ENCODE measurements around the gene ADAM12. TPM values are rescaled to one million over a fixed set of nuclear protein-coding genes. Genes with fewer than 3 reads are reported as not detected.

The ADAM12 gene
- total RNA-seq, 3 donors from 2014 or later (not counting 1 experiment from before 2014, with no cell fraction given): 1.6 to 1.9 (median 1.8) TPM

DNA sequence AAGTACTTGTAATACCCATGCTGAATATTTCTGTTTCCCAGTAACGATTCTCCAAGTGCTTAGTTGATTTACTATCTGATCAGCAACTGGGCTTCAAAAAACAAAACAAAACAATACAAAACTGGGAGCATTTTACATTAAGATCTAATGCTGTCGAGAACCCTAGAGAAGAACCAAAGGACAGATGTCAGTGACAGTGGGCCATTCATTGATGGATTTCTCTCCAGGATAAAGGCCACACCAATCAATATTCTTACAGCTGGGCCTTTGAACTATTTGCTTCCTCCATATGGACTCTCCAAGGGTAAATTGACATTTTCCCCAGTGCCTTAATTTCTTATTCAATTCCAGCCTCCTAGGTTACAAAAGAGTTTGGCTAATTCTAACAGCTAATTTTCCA lies 217.5 kb downstream of the ADAM12 start:
- WGBS (ENCODE audit: insufficient coverage): 83% methylated on average over 2 of the region's 2 CpGs
- intact Hi-C loops (cut with micrococcal nuclease): no loop called here
- ATAC-seq: no peak
- Histone ChIP-seq H3K4me1 (ENCODE audit: control insufficient read depth, insufficient read depth, low read length) (no peaks in the 10 kb centered on the region), H3K4me3 (ENCODE audit: low read length) (no peak overlapping the region), H3K27ac (ENCODE audit: low read length) (no peak overlapping the region), H3K27me3 (ENCODE audit: control insufficient read depth, insufficient read depth, low read length) (no peaks in the 10 kb centered on the region), H3K36me3 (ENCODE audit: control insufficient read depth, insufficient read depth, low read length) (no peaks in the 10 kb centered on the region), H3K9me3 (ENCODE audit: control insufficient read depth, insufficient read depth, low read length) (no peaks in the 10 kb centered on the region)
- TF ChIP-seq, protein P1, sequence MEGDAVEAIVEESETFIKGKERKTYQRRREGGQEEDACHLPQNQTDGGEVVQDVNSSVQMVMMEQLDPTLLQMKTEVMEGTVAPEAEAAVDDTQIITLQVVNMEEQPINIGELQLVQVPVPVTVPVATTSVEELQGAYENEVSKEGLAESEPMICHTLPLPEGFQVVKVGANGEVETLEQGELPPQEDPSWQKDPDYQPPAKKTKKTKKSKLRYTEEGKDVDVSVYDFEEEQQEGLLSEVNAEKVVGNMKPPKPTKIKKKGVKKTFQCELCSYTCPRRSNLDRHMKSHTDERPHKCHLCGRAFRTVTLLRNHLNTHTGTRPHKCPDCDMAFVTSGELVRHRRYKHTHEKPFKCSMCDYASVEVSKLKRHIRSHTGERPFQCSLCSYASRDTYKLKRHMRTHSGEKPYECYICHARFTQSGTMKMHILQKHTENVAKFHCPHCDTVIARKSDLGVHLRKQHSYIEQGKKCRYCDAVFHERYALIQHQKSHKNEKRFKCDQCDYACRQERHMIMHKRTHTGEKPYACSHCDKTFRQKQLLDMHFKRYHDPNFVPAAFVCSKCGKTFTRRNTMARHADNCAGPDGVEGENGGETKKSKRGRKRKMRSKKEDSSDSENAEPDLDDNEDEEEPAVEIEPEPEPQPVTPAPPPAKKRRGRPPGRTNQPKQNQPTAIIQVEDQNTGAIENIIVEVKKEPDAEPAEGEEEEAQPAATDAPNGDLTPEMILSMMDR (IDR thresholded peaks at IDR 0.05): no peak
- Mint-ChIP-seq H3K36me3 (no peaks in the 10 kb centered on the region), H3K4me1 (no peaks in the 10 kb centered on the region), H3K27me3 (ENCODE audit: low read depth in 2 of 2) (peaks cover 5 to 6% of the 10 kb centered on the region in 2 donors), H3K4me3 (no peak overlapping the region), H3K9me3 (no peaks in the 10 kb centered on the region), H3K27ac (no peak overlapping the region)
- no peak for DNase-seq

DNA sequence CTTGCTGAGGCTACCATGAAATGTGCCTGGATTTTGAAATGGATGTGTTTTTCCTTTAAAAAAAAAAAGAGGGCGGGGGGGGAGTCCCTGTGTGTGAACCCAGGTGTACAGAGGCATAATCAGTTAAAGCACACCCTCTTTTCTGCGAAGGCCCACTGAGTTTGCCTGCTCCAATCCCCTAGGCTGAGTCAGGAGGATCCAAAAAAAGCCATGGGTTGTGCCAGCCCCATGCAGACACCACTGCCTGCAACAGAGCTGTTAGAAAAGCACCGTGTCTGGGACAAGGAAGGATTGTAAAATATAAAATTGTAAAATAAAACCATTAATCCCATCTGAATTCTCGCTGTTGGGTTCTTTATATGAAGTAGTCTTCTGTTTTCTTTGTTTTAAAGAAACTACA lies 217.9 kb downstream of the ADAM12 start:
- H3K27me3 ChIP-seq (ENCODE audit: control insufficient read depth, insufficient read depth, low read length): no peaks in the 10 kb centered on the region
- DNase-seq (no peak), ATAC-seq (no peak)
- no peaks in the 10 kb centered on the region for H3K36me3 ChIP-seq (ENCODE audit: control insufficient read depth, insufficient read depth, low read length)
- Mint-ChIP-seq H3K27me3 (ENCODE audit: low read depth in 2 of 2) (peaks cover 1 to 6% of the 10 kb centered on the region in 2 donors), H3K27ac (no peak overlapping the region), H3K9me3 (no peaks in the 10 kb centered on the region), H3K4me3 (no peak overlapping the region), H3K36me3 (no peaks in the 10 kb centered on the region), H3K4me1 (no peaks in the 10 kb centered on the region)
- WGBS (ENCODE audit: insufficient coverage): 73% methylated on average over 2 of the region's 4 CpGs
- no peaks in the 10 kb centered on the region for H3K9me3 ChIP-seq (ENCODE audit: control insufficient read depth, insufficient read depth, low read length)
- H3K27ac ChIP-seq (ENCODE audit: low read length): no peak overlapping the region
- H3K4me1 ChIP-seq (ENCODE audit: control insufficient read depth, insufficient read depth, low read length): no peaks in the 10 kb centered on the region
- intact Hi-C loops (cut with micrococcal nuclease): no loop called here
- H3K4me3 ChIP-seq (ENCODE audit: low read length): no peak overlapping the region
- TF ChIP-seq, protein P1 (IDR thresholded peaks at IDR 0.05): no peak

DNA sequence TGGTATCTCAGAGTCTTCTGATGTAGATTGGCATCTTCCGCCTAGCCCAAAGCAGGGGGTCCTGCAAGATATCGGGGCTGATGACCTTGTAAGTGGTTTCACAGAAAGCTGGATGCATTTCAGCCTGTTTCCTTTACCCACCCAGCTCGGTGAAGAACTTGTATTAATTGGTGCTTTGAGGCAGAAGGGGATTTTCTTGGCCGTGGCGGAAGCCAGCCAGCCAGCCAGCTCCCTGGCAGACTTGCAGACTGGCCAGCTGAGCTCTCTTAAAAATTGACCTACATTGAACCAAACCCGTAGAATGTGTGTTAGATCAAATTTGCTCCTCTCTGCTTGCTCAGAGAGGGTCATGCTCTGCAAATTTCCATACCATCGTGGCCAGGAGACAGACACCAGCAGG lies 218.4 kb downstream of the ADAM12 start:
- Mint-ChIP-seq H3K36me3 (no peaks in the 10 kb centered on the region), H3K4me1 (no peaks in the 10 kb centered on the region), H3K27me3 (ENCODE audit: low read depth in 2 of 2) (peaks cover 0 to 6% of the 10 kb centered on the region in 2 donors), H3K9me3 (no peaks in the 10 kb centered on the region), H3K4me3 (no peak overlapping the region), H3K27ac (no peak overlapping the region)
- ATAC-seq (no peak), DNase-seq (no peak)
- TF ChIP-seq, protein P1 (IDR thresholded peaks at IDR 0.05): no peak
- H3K27ac ChIP-seq (ENCODE audit: low read length): no peak overlapping the region
- no peaks in the 10 kb centered on the region for H3K9me3 ChIP-seq (ENCODE audit: control insufficient read depth, insufficient read depth, low read length)
- H3K4me1 ChIP-seq (ENCODE audit: control insufficient read depth, insufficient read depth, low read length): no peaks in the 10 kb centered on the region
- 83% methylated on average over 7 of the region's 7 CpGs for WGBS (ENCODE audit: insufficient coverage)
- intact Hi-C loops (cut with micrococcal nuclease): no loop called here
- no peak overlapping the region for H3K4me3 ChIP-seq (ENCODE audit: low read length)
- H3K36me3 ChIP-seq (ENCODE audit: control insufficient read depth, insufficient read depth, low read length): no peaks in the 10 kb centered on the region
- no peaks in the 10 kb centered on the region for H3K27me3 ChIP-seq (ENCODE audit: control insufficient read depth, insufficient read depth, low read length)

DNA sequence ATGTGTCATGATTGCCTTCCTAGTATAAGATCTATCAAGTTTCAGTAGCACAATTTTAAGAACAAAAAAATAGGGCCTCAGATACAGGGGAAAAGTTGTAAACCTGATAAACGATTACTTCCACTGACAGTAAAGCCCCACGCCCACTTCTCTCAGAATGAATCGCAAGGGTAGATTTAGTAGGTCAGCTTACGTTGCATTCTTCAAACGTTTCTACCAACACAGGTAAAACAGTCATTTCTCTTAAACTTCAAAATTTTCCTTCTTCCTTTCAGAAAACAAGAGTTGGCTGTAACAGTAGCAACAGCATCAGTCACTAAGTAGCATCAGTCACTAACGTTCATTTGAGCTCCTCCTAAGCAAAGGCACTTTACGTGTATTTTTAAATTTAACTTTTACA lies 221.5 kb downstream of the ADAM12 start:
- 79% methylated on average over 6 of the region's 7 CpGs for WGBS (ENCODE audit: insufficient coverage)
- Mint-ChIP-seq H3K4me3 (no peak overlapping the region), H3K27ac (no peak overlapping the region), H3K36me3 (no peaks in the 10 kb centered on the region), H3K4me1 (no peaks in the 10 kb centered on the region), H3K27me3 (ENCODE audit: low read depth in 2 of 2) (peaks cover 7 to 14% of the 10 kb centered on the region in 2 donors), H3K9me3 (no peaks in the 10 kb centered on the region)
- Histone ChIP-seq H3K4me1 (ENCODE audit: control insufficient read depth, insufficient read depth, low read length) (no peaks in the 10 kb centered on the region), H3K4me3 (ENCODE audit: low read length) (no peak overlapping the region), H3K27ac (ENCODE audit: low read length) (no peak overlapping the region), H3K36me3 (ENCODE audit: control insufficient read depth, insufficient read depth, low read length) (no peaks in the 10 kb centered on the region), H3K9me3 (ENCODE audit: control insufficient read depth, insufficient read depth, low read length) (no peaks in the 10 kb centered on the region), H3K27me3 (ENCODE audit: control insufficient read depth, insufficient read depth, low read length) (no peaks in the 10 kb centered on the region)
- no peak for ATAC-seq
- intact Hi-C loops (cut with micrococcal nuclease): no loop called here
- TF ChIP-seq, protein P1 (IDR thresholded peaks at IDR 0.05): no peak
- no peak for DNase-seq
